Nasal cavity respiratory epithelium epithelial cell of viscerocranial mucosa (primary cell): ENCODE measurements around the gene ATP2A3. TPM values are rescaled to one million over a fixed set of nuclear protein-coding genes. Genes with fewer than 3 reads are reported as not detected.

Experiments
- total RNA-seq: library from RNA; depleted of rRNA; stranded (reverse); fragments of >200 nt; gene quantifications from 2 replicates; pipeline ENCODE4 v1.2.3, GENCODE V29; 2014

The ATP2A3 gene
- total RNA-seq, result under 0.01 and 0.28 TPM in 2 replicates

DNA sequence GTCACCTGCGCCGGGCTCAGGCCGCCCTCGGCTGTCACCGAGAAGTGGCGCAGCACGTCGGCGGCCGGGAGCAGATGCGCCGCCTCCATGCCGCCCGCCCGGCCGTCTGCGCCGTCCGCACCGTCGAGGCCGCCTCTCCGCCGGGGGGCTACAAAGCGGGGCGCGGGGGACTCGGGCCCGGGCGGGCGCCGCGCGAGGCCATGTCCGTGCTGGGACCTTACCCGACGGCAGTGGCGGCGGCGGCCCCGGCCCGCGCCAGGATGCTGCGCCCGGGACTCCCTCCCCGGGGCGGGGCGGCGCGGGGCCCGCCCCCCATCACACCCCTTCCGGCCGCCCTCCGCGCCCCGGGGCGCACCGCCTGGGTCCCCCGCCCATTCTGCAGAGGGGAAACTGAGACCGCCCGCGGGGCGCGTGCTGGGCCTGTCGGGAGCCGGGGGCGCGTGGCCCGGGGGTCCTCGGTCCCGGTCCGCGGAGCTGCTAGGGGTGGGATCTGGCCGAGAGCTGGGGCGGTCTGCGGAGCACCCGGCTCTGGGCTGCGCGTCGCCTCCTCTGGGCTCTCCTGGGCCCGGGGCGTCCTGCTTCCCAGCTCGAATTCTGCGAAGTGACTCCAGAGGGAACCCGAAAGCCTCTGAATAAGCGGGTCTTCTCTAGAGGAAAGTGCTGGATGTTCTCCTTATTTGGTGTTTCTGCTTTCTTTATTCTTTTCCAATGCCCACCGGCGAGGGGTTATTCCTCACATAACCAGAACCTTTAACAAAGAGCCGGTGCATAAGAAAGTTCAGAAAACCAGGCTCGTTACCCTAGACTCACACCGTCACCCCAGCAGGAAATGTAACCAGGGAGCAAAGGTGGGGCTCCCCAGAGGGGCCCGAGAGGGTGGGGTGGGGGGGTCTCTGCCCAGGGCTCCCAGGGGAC, at the start of gene ATP2A3:
Gene ATP2A3 (minus strand): TSS at position 235 of the 915 bp plus-strand sequence. CDS start 146 bp downstream, at position 89.

DNA sequence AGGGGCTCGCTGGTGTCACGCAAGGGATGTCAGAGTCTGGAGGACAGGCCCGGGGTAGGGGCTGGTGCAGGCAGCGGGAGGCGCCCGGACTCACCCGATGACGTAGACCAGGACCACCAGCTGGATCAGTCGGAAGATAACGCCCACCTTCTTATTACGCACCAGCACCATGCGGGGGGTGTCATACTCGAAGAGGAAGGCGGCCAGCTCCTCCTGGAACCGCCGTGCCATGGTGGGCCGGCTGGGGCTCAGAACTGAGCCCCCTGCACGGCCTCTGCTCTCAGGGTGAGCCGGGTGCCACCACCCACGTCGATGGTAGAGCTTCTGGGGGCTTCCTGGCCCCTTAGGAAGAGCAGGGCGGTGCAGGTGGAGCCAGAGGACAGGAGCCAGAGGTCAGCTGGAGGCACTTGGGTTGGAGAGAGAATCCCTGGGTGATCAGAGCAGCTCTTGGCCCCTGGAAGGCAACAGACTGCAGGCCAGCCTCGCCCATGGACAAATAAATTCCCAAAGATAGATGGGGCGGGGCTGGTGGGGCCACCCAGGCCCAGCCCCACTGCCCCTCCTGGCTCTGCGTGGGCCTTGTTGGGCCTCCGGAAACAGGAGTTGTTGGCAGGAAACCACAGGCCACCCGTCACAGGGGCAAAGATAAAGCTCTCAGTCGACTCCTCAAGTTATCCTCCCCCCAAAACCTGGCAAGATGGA, 48.1 kb downstream of the ATP2A3 start, which contains the start of gene P2RX1:
Gene P2RX1 (minus strand): TSS at position 471 of the 702 bp plus-strand sequence. CDS start 240 bp downstream, at position 231.

GRCh38 chr17:3893003-3893719, 71.1 kb downstream of the ATP2A3 start, which contains the start of gene CAMKK1:
TSS of gene CAMKK1 (minus strand) at chr17:3893053. CDS start at chr17:3885687, 7,366 bp downstream.

Other genes starting within 250 kb of the ATP2A3 start
- gene HASPIN, start 240.5 kb downstream of the ATP2A3 start, total RNA-seq, result 0.34 and 0.50 TPM in 2 replicates
- gene ITGAE, start 163.2 kb downstream of the ATP2A3 start, total RNA-seq, result 10.9 and 23.2 TPM in 2 replicates
- 15.0 and 32.6 TPM in 2 replicates for gene NCBP3, start 118.2 kb downstream of the ATP2A3 start, total RNA-seq
- gene CAMKK1, start 71.4 kb downstream of the ATP2A3 start, total RNA-seq, result 1.4 and 4.1 TPM in 2 replicates
- gene P2RX1, start 48.0 kb downstream of the ATP2A3 start, total RNA-seq, result not detected in 2 replicates
- 26.7 and 40.1 TPM in 2 replicates for gene ZZEF1, start 178.6 kb upstream of the ATP2A3 start, total RNA-seq
- 10.8 and 14.4 TPM in 2 replicates for gene CYB5D2, start 178.8 kb upstream of the ATP2A3 start, total RNA-seq